Activated CD8-positive, alpha-beta memory T cell treated with anti-CD3 and anti-CD28 coated beads, Interleukin-2, amount 50 U/mL, for 48 hours (primary cell): Measurements from ENCODE around the gene ZNF275.
"Not testable (repeated sequence)": the region's sequence is repeated elsewhere in the genome, so short reads cannot be mapped to it uniquely, and the experiment has no call there.

Experiments
- DNase-seq: peaks from one replicate; pipeline ENCODE4 v3.0.0-alpha.2; 2020

Gene ZNF275, protein sequence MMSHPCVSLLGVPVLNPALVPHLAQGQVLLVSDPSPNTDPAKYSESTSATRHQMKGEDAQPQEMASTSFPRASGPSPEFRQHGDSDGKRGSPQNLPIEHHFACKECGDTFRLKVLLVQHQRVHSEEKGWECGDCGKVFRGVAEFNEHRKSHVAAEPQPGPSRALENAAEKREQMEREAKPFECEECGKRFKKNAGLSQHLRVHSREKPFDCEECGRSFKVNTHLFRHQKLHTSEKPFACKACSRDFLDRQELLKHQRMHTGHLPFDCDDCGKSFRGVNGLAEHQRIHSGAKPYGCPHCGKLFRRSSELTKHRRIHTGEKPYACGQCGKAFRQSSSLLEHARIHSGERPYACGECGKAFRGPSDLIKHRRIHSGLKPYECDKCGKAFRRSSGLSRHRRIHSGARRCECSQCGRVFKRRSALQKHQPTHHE

DNA sequence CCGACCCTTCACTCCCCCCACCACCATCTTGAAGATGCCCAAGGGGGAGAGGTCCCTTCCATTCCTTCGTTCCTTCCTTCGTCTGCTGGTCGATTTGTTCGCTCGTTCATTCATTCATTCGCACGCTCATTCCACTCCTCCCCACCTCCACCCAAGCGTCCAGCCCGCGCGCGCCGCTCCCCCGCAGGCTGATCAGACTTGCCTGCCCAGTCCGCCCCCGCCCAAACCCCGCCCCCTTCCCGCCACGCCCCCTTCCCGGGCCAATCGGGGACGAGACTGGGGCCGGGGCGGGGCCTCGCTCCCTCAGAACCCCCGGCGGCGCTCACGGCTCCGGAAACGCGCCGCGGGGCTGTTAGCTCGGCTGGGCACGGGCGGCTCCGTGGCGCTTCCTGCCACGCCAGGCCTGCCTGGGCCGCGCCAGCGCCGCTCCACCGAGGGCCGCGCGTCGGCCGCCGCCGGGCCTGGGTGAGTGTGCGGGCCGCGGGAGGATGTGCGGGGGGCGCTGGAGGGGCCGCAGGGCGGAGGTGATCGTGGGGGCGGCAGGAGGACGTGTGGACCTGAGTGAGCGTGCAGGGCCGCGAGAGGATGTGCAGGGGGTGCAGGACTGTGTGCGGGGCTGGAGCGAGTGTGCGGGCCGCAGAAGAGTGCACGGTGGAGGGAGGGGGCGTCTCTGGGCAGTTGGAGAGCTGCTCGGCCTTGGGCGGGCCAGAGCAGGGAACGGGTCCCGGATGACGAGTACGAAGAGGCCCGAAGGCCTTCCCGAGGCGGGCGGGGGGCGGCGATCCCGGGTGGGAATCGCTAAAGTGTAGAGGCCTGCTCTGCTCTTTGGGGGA, at the start of gene ZNF275:
TSS of gene ZNF275 (plus strand) at position 333 of the 833 bp plus-strand sequence. CDS start 2,527 bp downstream, outside the sequence.
- peak; percentile 88 for DNase-seq

- DNase-seq: not testable (repeated sequence)
Measured at GRCh38 chrX:153285678-153286077, 48.3 kb upstream of the ZNF275 start.

- DNase-seq: not testable (repeated sequence)
Measured at GRCh38 chrX:153288807-153289206, 45.1 kb upstream of the ZNF275 start.

DNA sequence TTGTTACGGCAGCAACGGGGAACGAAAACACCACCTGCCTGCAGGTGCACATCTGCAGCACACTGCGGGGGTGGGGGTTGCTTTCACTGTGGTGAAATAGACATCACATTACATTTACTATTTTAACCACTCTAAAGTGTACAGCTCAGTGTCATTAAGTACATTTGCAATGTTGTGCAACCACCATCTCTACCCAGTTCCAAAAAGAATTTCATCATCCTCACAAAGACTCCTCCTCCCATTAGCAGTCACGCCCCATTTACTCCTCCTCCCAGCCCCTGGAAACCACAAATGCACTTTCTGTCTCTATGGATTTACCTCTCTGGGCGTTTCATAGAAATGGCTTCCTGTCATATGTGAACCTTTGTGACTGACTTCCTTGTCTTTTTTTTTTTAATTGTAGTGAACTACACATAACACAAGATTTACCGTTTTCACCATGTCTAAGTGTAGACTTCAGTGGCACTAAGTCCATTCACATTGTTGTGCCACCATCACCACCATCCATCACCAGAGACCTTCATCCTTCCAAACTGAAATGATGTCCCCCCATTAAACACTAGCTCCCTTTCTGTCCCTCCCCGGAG, 40.4 kb upstream of the ZNF275 start:
- DNase-seq: not testable (repeated sequence)

- DNase-seq: no peak
Measured at GRCh38 chrX:153297376-153297775, 36.6 kb upstream of the ZNF275 start.

- no peak for DNase-seq
Measured at GRCh38 chrX:153299855-153300254, 34.1 kb upstream of the ZNF275 start.

GRCh38 chrX:153301746-153302145, 32.2 kb upstream of the ZNF275 start:
- no peak for DNase-seq

DNA sequence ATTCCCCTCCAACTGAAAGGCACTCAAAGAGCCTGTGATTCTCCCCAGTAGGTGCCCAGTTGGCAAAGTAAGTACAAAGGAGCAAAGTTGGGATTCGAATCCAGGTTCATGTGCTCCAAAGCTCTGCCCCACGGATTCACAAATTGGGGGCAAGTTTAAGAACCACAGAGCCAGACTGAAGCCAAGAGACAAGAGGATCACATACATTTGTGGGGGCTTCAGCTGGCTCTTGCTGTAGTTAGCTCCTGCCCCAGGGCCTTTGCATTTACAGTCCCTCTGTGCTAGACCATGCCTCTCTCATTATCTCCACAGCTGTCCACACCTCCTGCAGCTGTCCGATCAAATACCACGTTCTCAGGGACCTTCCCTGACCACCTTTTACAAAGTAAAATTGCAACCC, 31.2 kb upstream of the ZNF275 start:
- no peak for DNase-seq

- DNase-seq: no peak
Measured at GRCh38 chrX:153303276-153304262, 30.4 kb upstream of the ZNF275 start.

DNA sequence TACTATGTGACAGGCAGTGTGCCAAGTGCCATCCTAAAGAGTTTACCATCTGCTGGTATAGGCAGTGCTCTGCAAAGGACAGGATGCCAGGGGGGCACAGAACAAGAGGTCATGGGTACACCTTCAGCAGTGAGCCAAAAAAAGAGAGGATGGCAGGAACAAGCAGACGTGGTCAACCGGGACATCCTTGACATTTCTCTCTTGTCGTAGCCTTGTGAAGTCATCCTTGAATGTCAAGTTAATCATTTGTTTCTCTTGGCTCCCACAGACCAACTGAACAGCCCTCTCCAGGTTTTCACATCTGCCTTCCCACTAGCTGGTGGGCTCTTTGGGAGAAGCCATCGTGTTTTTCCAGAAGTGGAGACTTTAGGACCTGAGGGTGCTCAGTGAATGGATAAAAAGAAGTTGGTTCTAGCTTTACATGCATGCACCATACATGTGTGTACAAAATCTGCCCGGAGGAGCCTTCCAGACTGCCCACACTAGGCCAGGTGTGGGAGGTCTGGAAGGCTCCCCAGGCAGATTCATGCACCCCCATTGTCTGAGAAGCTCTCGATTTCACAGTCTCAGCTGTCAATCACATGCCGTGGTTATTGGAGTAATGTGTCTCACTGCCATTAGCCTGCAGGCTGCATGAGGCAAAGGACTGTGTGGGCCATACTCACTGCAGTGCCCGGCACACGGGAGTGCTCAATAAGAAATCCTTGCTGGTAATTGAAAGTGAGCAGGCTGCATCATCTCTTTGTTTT, 28.8 kb upstream of the ZNF275 start:
- DNase-seq: no peak

DNA sequence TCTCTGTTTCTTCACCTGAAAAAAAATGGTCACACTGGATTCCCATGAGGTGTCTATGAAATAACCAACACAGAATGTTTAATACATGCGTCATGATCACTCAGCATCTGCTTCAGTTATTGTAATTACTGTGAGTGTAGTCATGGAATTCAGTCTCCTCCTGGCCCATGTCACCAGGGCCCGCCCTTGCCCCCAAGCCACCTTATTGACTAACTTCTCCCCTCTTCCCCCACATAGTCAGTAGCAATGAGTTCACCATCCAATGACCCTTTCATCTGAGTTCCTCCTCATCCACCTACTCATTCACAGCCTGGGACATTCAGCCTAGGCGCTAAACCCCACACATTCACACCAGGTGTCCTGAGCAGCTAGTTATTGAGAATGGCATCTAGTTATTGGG, 28.0 kb upstream of the ZNF275 start:
- no peak for DNase-seq

GRCh38 chrX:153306527-153307115, 27.3 kb upstream of the ZNF275 start:
- DNase-seq: no peak

GRCh38 chrX:153307276-153308178, 26.4 kb upstream of the ZNF275 start:
- DNase-seq: no peak

- DNase-seq: no peak
Measured at GRCh38 chrX:153310901-153311300, 23.1 kb upstream of the ZNF275 start.

- DNase-seq: no peak
Measured at GRCh38 chrX:153312041-153312440, 21.9 kb upstream of the ZNF275 start.

DNA sequence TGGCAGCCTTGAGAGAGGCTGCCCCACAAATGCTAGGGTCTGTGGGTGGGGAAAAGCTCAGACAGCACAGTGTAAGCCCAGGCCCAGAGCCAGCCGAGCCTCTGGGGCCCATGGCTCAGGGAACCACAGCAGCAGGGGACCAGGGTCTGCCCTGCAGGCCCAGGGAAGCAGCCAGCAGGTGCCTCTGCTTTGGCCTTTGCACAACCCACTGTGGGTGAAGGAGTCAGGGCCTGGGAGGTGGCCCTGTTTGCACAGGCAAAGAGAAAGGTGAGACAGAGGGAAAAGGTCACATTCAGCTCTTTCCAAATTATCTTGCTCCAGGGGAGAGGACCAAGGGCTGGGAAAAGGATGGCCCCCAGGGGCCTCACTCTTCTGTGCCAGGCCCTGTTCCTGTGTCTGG, 21.1 kb upstream of the ZNF275 start:
- DNase-seq: no peak

DNA sequence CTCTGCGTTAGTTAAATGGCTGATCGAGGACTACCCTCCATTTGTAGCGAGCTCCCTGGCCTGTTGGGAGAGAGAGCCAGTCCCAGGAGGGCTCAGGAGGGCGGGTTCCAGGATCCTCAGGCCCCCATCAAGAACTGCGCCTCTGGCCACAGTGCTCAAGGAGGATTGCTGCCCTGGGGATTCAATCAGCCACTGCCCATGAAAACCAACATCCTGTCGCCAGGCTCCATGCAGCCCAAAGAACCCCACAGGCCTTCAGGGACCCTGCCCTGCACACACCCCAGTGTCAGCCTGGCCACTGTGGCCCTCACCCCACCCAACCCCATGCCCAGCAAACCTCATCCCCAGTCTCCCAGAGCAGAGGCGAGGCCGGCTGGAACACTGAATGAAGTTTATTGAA, 16.6 kb upstream of the ZNF275 start:
- no peak for DNase-seq

GRCh38 chrX:153317996-153318722, 15.8 kb upstream of the ZNF275 start:
- no peak for DNase-seq

- DNase-seq: no peak
Measured at GRCh38 chrX:153318811-153319210, 15.1 kb upstream of the ZNF275 start.
